H1 (cell line): ENCODE data around the gene RAB30. TPM values are rescaled to one million over a fixed set of nuclear protein-coding genes. Genes with fewer than 3 reads are reported as not detected.

Experiments used
- CTCF ChIA-PET: fragments of 300-600 bp; sonication (Branson Sonifier 250); formaldehyde crosslinking; loops from one replicate; lab custom pipeline; 2021; ENCODE audit not compliant: partially characterized antibody; lab: Charles Lee
- POLR2A ChIA-PET: fragments of 300-600 bp; sonication (Branson Sonifier 250); formaldehyde crosslinking; loops from one replicate; lab custom pipeline; 2021; ENCODE audit warnings: inconsistent platforms; ENCODE audit not compliant: partially characterized antibody; lab: Charles Lee
- DNase-seq, 2 experiments: peaks; one replicate each; pipeline versions ENCODE4 v3.0.0 to v3.0.0-alpha.2; 2010 to 2022; ENCODE audit warnings: low spot score in 2 of 2, low read depth in 1 of 2, mixed read lengths in 1 of 2
- FAIRE-seq: peaks from 2 replicates; lab custom pipeline; 2011; peaks lifted over from hg19 to GRCh38; lab: Jason Lieb, UNC
- H2AFZ ChIP-seq: 2 replicates; pipeline ENCODE4 v1.8.1; 2012; ENCODE audit warnings: low read length, inconsistent platforms
- H2AK5ac ChIP-seq: 2 replicates; pipeline ENCODE4 v1.6.1; 2013; ENCODE audit warnings: low read depth, low read length
- H2BK120ac ChIP-seq: replicated peaks from 2 replicates; pipeline ENCODE3; 2013; ENCODE audit warnings: low read depth, low read length, inconsistent platforms
- H2BK12ac ChIP-seq: 2 replicates; pipeline ENCODE4 v1.6.1; 2013; ENCODE audit warnings: low read depth, low read length
- H2BK15ac ChIP-seq: 2 replicates; pipeline ENCODE4 v1.6.1; 2013; ENCODE audit warnings: low read length
- H2BK20ac ChIP-seq: 2 replicates; pipeline ENCODE4 v1.6.1; 2013; ENCODE audit warnings: low read length
- H2BK5ac ChIP-seq: 2 replicates; pipeline ENCODE4 v1.6.1; 2013; ENCODE audit warnings: low read depth, low read length
- H3K14ac ChIP-seq: 2 replicates; pipeline ENCODE4 v1.6.1; 2013; ENCODE audit warnings: inconsistent platforms; ENCODE audit not compliant: insufficient read length
- H3K18ac ChIP-seq: 2 replicates; pipeline ENCODE4 v1.6.1; 2013; ENCODE audit warnings: low read length; ENCODE audit errors: extremely low read depth
- H3K23ac ChIP-seq: 2 replicates; pipeline ENCODE4 v1.6.1; 2013; ENCODE audit warnings: inconsistent platforms; ENCODE audit not compliant: insufficient read length
- H3K23me2 ChIP-seq: 2 replicates; pipeline ENCODE4 v1.6.1; 2013; ENCODE audit warnings: low read depth, low read length
- H3K27ac ChIP-seq: 2 replicates; pipeline ENCODE4 v1.6.1; 2011; ENCODE audit warnings: low read depth, low read length, inconsistent platforms
- H3K27me3 ChIP-seq, 4 experiments: replicated peaks in 1 of 4; 1 replicate in 1 of 4; 2 replicates in 3 of 4; pipeline versions ENCODE4 v1.6.1 to v1.8.1; 2011 to 2013; ENCODE audit warnings: low read length in 3 of 4, mild to moderate bottlenecking in 3 of 4, inconsistent platforms in 2 of 4, mixed read lengths in 2 of 4, moderate library complexity in 1 of 4; ENCODE audit not compliant: control insufficient read depth in 3 of 4, insufficient read depth in 3 of 4; ENCODE audit errors: extremely low read depth in 1 of 4
- H3K36me3 ChIP-seq, 4 experiments: 2 replicates each; pipeline versions ENCODE4 v1.6.1 to v1.8.1; 2011 to 2013; ENCODE audit warnings: mild to moderate bottlenecking in 4 of 4, low read length in 3 of 4, moderate library complexity in 2 of 4, control low read depth in 1 of 4, inconsistent platforms in 1 of 4; ENCODE audit not compliant: insufficient read depth in 4 of 4, control insufficient read depth in 2 of 4
- H3K4ac ChIP-seq: replicated peaks from 2 replicates; pipeline ENCODE3; 2013; ENCODE audit warnings: low read length, low read depth, mixed read lengths, inconsistent platforms; ENCODE audit not compliant: insufficient read length
- H3K4me1 ChIP-seq, 4 experiments: replicated peaks in 1 of 4; 1 replicate in 1 of 4; 2 replicates in 3 of 4; pipeline versions ENCODE4 v1.6.1 to v1.8.1; 2011 to 2013; ENCODE audit warnings: low read length in 3 of 4, inconsistent platforms in 2 of 4, mixed read lengths in 1 of 4; ENCODE audit not compliant: insufficient read depth in 4 of 4, control insufficient read depth in 3 of 4
- H3K4me2 ChIP-seq, 2 experiments: 2 replicates each; pipeline versions ENCODE4 v1.6.1 to v1.8.1; 2011 to 2013; ENCODE audit warnings: low read depth in 2 of 2, low read length in 2 of 2, control low read depth in 1 of 2, inconsistent platforms in 1 of 2, mild to moderate bottlenecking in 1 of 2; ENCODE audit not compliant: insufficient read depth in 1 of 2
- H3K4me3 ChIP-seq, 4 experiments: fragments of 200-600, 300-600 bp in 1 of 4; sonication (generic), shearing (Covaris generic), sonication (Bioruptor Twin) in 1 of 4; 2 replicates each; pipeline versions ENCODE4 v1.5.1 to v1.8.1; 2011 to 2016; ENCODE audit warnings: low read length in 4 of 4, low read depth in 3 of 4, control low read depth in 2 of 4, inconsistent platforms in 2 of 4, mild to moderate bottlenecking in 2 of 4, mixed read lengths in 1 of 4, moderate library complexity in 1 of 4; ENCODE audit not compliant: insufficient read depth in 2 of 4; ENCODE audit errors: extremely low read depth in 1 of 4
- H3K56ac ChIP-seq: replicated peaks from 2 replicates; pipeline ENCODE3; 2013; ENCODE audit warnings: low read depth, mild to moderate bottlenecking, mixed read lengths, low read length, inconsistent platforms; ENCODE audit not compliant: insufficient read length
- H3K79me1 ChIP-seq: 2 replicates; pipeline ENCODE4 v1.6.1; 2013; ENCODE audit warnings: low read depth, low read length, control low read depth
- H3K79me2 ChIP-seq, 2 experiments: 2 replicates each; pipeline versions ENCODE4 v1.6.1 to v1.8.1; 2012 to 2013; ENCODE audit warnings: low read length in 2 of 2, mild to moderate bottlenecking in 2 of 2, inconsistent platforms in 1 of 2; ENCODE audit not compliant: insufficient read depth in 2 of 2, control insufficient read depth in 1 of 2
- H3K9ac ChIP-seq, 4 experiments: replicated peaks in 1 of 4; 1 replicate in 1 of 4; 2 replicates in 3 of 4; pipeline versions ENCODE4 v1.6.1 to v1.8.1; 2011 to 2013; ENCODE audit warnings: low read depth in 3 of 4, low read length in 3 of 4, control low read depth in 2 of 4, mild to moderate bottlenecking in 2 of 4, moderate library complexity in 2 of 4, inconsistent platforms in 1 of 4; ENCODE audit errors: extremely low read depth in 1 of 4
- H3K9me3 ChIP-seq, 2 experiments: 2 replicates each; pipeline versions ENCODE4 v1.6.1 to v1.8.1; 2012 to 2013; ENCODE audit warnings: mild to moderate bottlenecking in 2 of 2, moderate library complexity in 2 of 2, control low read depth in 1 of 2, inconsistent platforms in 1 of 2, low read depth in 1 of 2, low read length in 1 of 2, mixed read lengths in 1 of 2; ENCODE audit not compliant: insufficient read depth in 2 of 2
- H4K20me1 ChIP-seq, 2 experiments: replicated peaks in 1 of 2; 2 replicates each; pipeline versions ENCODE3 to v1.8.1; 2011 to 2013; ENCODE audit warnings: inconsistent platforms in 2 of 2, low read length in 2 of 2, mild to moderate bottlenecking in 1 of 2; ENCODE audit not compliant: insufficient read depth in 2 of 2, control insufficient read depth in 1 of 2
- H4K5ac ChIP-seq: 2 replicates; pipeline ENCODE4 v1.6.1; 2013; ENCODE audit warnings: low read length, low read depth, mixed read lengths, inconsistent platforms; ENCODE audit not compliant: insufficient read length
- H4K8ac ChIP-seq: 2 replicates; pipeline ENCODE4 v1.8.0; 2013; ENCODE audit warnings: mild to moderate bottlenecking, moderate library complexity, low read length, inconsistent platforms; ENCODE audit not compliant: insufficient read depth; ENCODE audit errors: extremely low read depth
- H4K91ac ChIP-seq: replicated peaks from 2 replicates; pipeline ENCODE3; 2013; ENCODE audit warnings: low read length, mixed read lengths, inconsistent platforms; ENCODE audit not compliant: insufficient read length
- WGBS, 2 experiments: shearing (Covaris generic) in 1 of 2; methylation state at CpG; one replicate each; pipeline versions ENCODE4 v1.1.6 to v1.1.7; 2013 to 2015; ENCODE audit warnings: low lambda C conversion rate in 2 of 2, mixed read lengths in 2 of 2, inconsistent platforms in 1 of 2, low coverage in 1 of 2, missing lambda C conversion rate in 1 of 2; ENCODE audit not compliant: insufficient replicate concordance in 2 of 2, insufficient coverage in 1 of 2, insufficient read length in 1 of 2; ENCODE audit errors: extremely low coverage in 1 of 2, missing lambda C conversion rate in 1 of 2; 5-methylcytosine and 5-hydroxymethylcytosine counted together
- polyA plus RNA-seq, 7 experiments: library from polyadenylated mRNA; depleted of rRNA in 3 of 7; stranded (reverse) in 5 of 7; unstranded in 2 of 7; fragments of >200 nt in 5 of 7; fragments of 200-250 nt in 2 of 7; gene quantifications; 1 replicate in 5 of 7; 2 replicates in 1 of 7; 4 replicates in 1 of 7; pipeline versions ENCODE4 v1.2.1 to v1.2.3, GENCODE V29; 2011 to 2013; ENCODE audit warnings: missing spikeins in 2 of 7, mixed read lengths in 2 of 7
- total RNA-seq: library from RNA; stranded (reverse); fragmentation: NEBNext Ultra II Directional; extraction: Animal tissue kit (Norgen Biotek cat#: 25700); gene quantifications from 2 replicates; pipeline ENCODE4 v1.2.1, GENCODE V29; 2021

The RAB30 gene
- total and polyA plus RNA-seq, 2 of the 8 experiments (the other 6 are each of a cell fraction or from before 2014, with no cell fraction given), result 1.6 to 11.7 TPM

DNA sequence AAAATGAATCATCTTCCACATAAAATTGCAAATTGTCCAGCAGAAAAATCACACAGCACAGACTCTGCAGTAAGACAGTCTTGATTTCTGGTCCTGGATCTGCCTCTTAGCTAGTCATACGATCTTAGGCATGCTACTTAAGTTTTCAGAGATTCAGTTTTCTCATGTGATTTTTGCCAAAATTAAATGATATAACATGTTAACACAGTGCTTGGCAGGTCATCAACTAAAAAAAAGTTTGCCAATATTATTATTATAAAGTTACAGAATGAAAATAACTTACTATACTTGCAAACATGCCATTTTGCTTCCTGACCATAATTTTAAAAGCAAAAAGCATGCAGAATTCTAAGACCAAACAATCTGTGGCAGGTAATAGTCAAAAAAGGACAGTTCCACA lies 15.1 kb downstream of the RAB30 start:
- ChIA-PET POLR2A (interaction anchor here (1.4 kb wide), 1 partner anchor 13 kb away, joined by 6 read pairs; no protein-coding TSS in a partner anchor), CTCF (no interaction called here)
- Histone ChIP-seq H3K4me1 (peaks cover 0 to 2% (median under 1%) of the 10 kb centered on the region in 4 experiments; a peak in 3 of 7 replicates), H2BK120ac (no peak overlapping the region), H3K23ac (no peak overlapping the region), H3K14ac (no peak overlapping the region), H3K56ac (no peak overlapping the region), H3K9me3 (no peaks in the 10 kb centered on the region), H2AK5ac (no peak overlapping the region), H2BK20ac (no peak overlapping the region), H3K18ac (no peak overlapping the region), H3K27me3 (peaks cover 0 to 1% (median 0%) of the 10 kb centered on the region in 4 experiments; a peak in 1 of 7 replicates), H3K4me3 (no peak overlapping the region), H4K20me1 (no peaks in the 10 kb centered on the region), H2BK5ac (no peak overlapping the region), H3K79me2 (peaks cover 0 to under 1% of the 10 kb centered on the region in 2 experiments; a peak in 1 of 4 replicates), H3K23me2 (peaks cover 2% of the 10 kb centered on the region; the same call in 1 of the 2 replicates), H2AFZ (no peak overlapping the region), H2BK15ac (no peak overlapping the region), H4K8ac (no peak overlapping the region), H4K5ac (no peak overlapping the region), H3K9ac (no peak overlapping the region), H3K36me3 (no peaks in the 10 kb centered on the region), H3K4ac (no peak overlapping the region), H4K91ac (no peak overlapping the region), H3K27ac (no peak overlapping the region), H2BK12ac (no peak overlapping the region), H3K4me2 (no peak overlapping the region), H3K79me1 (no peaks in the 10 kb centered on the region; the same call in 1 of the 2 replicates)
- 90% methylated on average over 1 of the region's 1 CpG; no CpG with 5 or more reads in 1 of the 2 experiments for WGBS, 2 experiments
- DNase-seq, result no peak
- no peak for FAIRE-seq
